ENCODE measurements around the gene C17orf75.

The C17orf75 gene

DNA sequence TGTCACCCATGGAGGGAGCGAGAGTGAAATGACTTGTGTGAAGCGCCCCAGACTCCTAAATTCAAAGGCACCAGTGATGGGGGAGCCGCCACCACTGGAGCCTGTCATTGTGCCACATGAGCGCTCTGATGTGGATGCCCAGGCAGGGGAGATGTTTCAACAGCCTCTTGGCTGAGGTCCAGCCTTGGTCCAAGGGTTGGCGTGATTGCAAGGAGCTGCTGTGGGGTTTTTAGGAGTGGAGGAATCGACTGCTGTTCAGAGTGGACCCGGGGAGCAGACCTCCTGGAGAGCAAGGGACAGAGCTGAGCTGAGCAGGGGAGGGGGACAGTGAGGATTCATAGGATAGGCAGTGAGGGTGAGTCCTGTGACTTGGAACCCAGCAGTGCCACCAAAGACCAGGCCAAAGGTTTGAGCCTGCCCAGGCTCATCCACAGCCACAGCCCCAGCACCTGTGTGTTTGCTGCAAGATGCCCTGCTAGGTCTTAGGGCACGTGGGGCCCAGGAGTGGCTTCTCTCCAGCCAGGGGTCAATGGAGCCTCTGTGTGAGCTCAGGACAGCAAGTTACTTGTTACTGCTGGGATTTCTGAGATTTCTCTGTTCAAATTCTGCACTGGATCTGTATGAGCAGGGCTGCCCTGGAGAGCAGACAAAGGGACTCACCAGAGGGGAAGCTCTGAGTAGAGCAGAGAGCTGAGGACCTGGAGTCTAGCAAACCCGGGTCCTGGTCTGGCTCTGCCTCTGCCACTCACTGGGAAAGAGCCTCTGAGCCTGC lies 56.0 kb downstream of the C17orf75 start:
- Histone ChIP-seq H3K4me2 (no peak overlapping the region), H3K4me1 (ENCODE audit: low read depth, poor library complexity, severe bottlenecking) (no peaks in the 10 kb centered on the region), H3K9ac (no peak overlapping the region), H4K20me1 (ENCODE audit: insufficient read depth) (no peaks in the 10 kb centered on the region), H3K36me3 (ENCODE audit: insufficient read depth) (no peaks in the 10 kb centered on the region), H2AFZ (ENCODE audit: low read depth) (no peak overlapping the region), H3K79me2 (ENCODE audit: insufficient read depth, low read depth) (no peaks in the 10 kb centered on the region), H3K27ac (no peak overlapping the region), H3K4me3 (IDR thresholded peaks at IDR 0.05; ENCODE audit: insufficient read depth, low read depth, low read length) (no peak overlapping the region), H3K27me3 (ENCODE audit: insufficient read depth, low read depth) (no peaks in the 10 kb centered on the region; the same call in 1 of the 2 replicates)
- TF ChIP-seq, protein P1, sequence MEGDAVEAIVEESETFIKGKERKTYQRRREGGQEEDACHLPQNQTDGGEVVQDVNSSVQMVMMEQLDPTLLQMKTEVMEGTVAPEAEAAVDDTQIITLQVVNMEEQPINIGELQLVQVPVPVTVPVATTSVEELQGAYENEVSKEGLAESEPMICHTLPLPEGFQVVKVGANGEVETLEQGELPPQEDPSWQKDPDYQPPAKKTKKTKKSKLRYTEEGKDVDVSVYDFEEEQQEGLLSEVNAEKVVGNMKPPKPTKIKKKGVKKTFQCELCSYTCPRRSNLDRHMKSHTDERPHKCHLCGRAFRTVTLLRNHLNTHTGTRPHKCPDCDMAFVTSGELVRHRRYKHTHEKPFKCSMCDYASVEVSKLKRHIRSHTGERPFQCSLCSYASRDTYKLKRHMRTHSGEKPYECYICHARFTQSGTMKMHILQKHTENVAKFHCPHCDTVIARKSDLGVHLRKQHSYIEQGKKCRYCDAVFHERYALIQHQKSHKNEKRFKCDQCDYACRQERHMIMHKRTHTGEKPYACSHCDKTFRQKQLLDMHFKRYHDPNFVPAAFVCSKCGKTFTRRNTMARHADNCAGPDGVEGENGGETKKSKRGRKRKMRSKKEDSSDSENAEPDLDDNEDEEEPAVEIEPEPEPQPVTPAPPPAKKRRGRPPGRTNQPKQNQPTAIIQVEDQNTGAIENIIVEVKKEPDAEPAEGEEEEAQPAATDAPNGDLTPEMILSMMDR (conservative IDR thresholded peaks at IDR 0.05; ENCODE audit: low read depth, low read length): no peak

DNA sequence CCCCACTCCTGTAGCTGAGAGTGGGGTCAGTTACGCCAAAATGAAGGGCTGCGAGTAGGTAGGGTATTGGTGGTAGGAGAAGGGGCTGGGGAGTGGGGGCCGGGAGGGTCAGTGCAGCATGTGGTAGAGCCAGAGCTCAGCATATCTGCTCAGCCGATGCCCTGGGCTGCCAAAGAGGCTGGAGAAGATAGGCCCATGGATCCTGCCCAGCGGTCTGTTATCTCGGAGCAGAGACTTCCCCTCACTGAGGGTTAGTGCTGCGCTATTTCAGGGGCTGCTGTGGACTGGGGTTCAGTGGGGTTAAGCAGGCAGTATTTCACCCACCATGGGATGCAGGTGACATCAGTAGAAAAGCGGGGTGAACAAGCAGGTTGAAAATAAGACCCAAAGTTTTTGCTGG lies 56.7 kb downstream of the C17orf75 start:
- H3K27me3 ChIP-seq (ENCODE audit: insufficient read depth, low read depth): no peaks in the 10 kb centered on the region; the same call in 1 of the 2 replicates
- H2AFZ ChIP-seq (ENCODE audit: low read depth): no peak overlapping the region
- H3K4me2 ChIP-seq: no peak overlapping the region
- H3K27ac ChIP-seq: no peak overlapping the region
- no peak overlapping the region for H3K9ac ChIP-seq
- H3K4me3 ChIP-seq (IDR thresholded peaks at IDR 0.05; ENCODE audit: insufficient read depth, low read depth, low read length): no peak overlapping the region
- no peaks in the 10 kb centered on the region for H3K4me1 ChIP-seq (ENCODE audit: low read depth, poor library complexity, severe bottlenecking)
- H4K20me1 ChIP-seq (ENCODE audit: insufficient read depth): no peaks in the 10 kb centered on the region
- no peaks in the 10 kb centered on the region for H3K79me2 ChIP-seq (ENCODE audit: insufficient read depth, low read depth)
- no peaks in the 10 kb centered on the region for H3K36me3 ChIP-seq (ENCODE audit: insufficient read depth)
- TF ChIP-seq, protein P1 (conservative IDR thresholded peaks at IDR 0.05; ENCODE audit: low read depth, low read length): no peak

DNA sequence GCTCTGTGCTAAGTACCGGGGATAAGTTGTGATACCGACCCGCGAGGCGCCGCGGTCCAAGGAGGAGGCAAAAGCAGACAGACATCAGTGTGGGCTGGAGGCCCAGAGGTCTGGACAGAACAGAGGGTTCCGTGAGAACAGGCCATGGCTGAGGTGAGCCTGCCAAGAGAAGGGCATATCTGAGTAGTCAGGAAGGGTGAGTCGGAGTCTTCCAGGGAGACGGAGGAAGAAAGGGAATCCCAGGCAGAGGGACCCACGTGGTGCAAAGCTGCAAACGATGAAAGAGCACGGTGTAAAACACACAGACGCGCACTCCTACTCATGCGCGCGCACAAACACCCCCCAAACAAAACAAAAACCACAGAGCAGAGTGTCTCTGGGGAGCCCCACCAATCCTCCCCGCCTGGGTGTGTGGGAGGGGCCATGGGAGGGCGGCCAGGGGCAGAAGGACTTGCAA lies 58.2 kb downstream of the C17orf75 start:
- TF ChIP-seq, protein P1 (conservative IDR thresholded peaks at IDR 0.05; ENCODE audit: low read depth, low read length): no peak
- Histone ChIP-seq H3K9ac (no peak overlapping the region), H3K4me1 (ENCODE audit: low read depth, poor library complexity, severe bottlenecking) (no peaks in the 10 kb centered on the region), H4K20me1 (ENCODE audit: insufficient read depth) (no peaks in the 10 kb centered on the region), H2AFZ (ENCODE audit: low read depth) (no peak overlapping the region), H3K27ac (no peak overlapping the region), H3K79me2 (ENCODE audit: insufficient read depth, low read depth) (no peaks in the 10 kb centered on the region), H3K36me3 (ENCODE audit: insufficient read depth) (no peaks in the 10 kb centered on the region), H3K4me3 (IDR thresholded peaks at IDR 0.05; ENCODE audit: insufficient read depth, low read depth, low read length) (no peak overlapping the region), H3K4me2 (no peak overlapping the region), H3K27me3 (ENCODE audit: insufficient read depth, low read depth) (no peaks in the 10 kb centered on the region; the same call in 1 of the 2 replicates)

DNA sequence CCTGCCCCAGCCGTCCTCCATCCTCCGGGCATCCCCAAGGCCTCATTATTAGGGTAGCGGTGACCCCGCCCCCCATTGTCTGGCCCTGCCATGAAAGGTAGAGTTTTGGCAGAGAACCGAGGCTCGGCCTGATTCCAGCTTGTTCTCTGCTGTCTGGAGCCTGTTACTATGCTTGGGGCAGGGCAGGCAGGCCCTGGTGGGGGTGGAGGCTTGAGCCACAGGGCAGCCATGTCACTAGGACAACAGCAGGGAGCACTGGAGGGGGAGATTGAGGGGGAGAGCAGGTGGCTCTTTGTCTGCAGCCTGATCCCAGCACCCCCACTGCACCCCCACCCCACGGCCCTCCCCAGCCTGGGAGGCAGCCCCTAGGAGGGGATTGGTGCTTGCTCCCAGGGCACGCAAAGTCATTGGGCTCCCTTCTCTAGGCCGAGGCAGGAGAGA lies 60.9 kb downstream of the C17orf75 start:
- Histone ChIP-seq H3K36me3 (ENCODE audit: insufficient read depth) (no peaks in the 10 kb centered on the region), H3K4me2 (no peak overlapping the region), H3K4me1 (ENCODE audit: low read depth, poor library complexity, severe bottlenecking) (no peaks in the 10 kb centered on the region), H2AFZ (ENCODE audit: low read depth) (no peak overlapping the region), H3K27me3 (ENCODE audit: insufficient read depth, low read depth) (no peaks in the 10 kb centered on the region; the same call in 1 of the 2 replicates), H4K20me1 (ENCODE audit: insufficient read depth) (no peaks in the 10 kb centered on the region), H3K27ac (no peak overlapping the region), H3K4me3 (IDR thresholded peaks at IDR 0.05; ENCODE audit: insufficient read depth, low read depth, low read length) (no peak overlapping the region), H3K79me2 (ENCODE audit: insufficient read depth, low read depth) (no peaks in the 10 kb centered on the region), H3K9ac (no peak overlapping the region)
- TF ChIP-seq, protein P1 (conservative IDR thresholded peaks at IDR 0.05; ENCODE audit: low read depth, low read length): no peak

Measured in KMS-11 (cell line).